ENCODE data around the gene CENPE.
"Not testable (repeated sequence)": the region's sequence is repeated elsewhere in the genome, so short reads cannot be mapped to it uniquely, and the experiment has no call there.

Gene CENPE

DNA sequence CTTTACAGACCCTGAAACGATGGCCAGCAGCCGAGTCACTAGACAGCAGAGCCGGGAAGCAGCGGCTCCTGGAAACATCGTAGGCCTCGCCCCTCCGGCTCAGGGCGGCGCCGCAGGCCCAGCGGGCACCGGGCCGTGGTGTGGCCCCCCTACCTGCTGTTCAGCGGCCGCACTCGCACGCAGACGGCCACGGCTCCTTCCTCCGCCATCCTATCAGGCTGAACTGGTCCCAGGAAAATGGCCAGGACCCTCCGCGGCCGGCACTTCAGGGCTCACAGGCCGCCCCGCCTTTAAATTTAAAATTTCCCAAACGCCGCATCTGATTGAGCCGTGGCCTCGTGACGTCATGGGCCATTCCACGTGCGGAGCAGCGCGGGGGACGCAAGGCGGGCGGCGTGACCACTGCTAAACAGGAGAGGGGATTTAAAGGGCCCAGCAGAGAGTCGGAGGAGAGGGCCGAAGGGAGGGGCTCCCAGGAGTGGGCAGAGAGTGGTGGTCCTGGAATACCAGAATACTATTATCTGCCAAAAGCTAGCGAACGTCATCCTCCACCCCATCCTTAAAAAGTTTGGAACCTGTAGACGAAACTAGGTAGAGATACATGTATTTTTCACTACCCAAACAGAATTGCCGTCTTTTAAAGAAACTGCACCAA lies at the start of gene CENPE:
TSS of gene CENPE (minus strand) at position 233 of the 655 bp plus-strand sequence. CDS start at position 209, 24 bp downstream.
- peak in 53 of 56 donors; percentile 24 to 88 (median 67) for DNase-seq

DNA sequence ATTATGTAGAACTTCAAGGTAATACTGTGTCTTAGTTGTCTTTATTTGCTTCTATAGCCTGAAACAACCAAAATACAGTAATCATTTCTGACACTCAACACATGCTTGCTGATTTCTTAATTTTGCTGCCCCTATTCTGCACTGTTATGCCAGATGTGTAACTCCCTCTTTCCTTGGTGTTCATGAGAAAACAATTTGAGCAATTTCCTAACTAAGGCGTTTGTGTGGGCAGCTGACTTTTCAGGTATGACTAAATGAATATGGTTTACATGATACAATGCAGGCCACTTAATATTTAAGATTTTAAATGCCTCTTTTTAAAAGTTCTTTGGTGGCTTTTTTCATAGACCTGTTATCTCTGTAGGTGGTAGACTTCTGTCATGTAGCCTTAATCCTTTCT lies 46.1 kb upstream of the CENPE start:
- DNase-seq: no peak

DNA sequence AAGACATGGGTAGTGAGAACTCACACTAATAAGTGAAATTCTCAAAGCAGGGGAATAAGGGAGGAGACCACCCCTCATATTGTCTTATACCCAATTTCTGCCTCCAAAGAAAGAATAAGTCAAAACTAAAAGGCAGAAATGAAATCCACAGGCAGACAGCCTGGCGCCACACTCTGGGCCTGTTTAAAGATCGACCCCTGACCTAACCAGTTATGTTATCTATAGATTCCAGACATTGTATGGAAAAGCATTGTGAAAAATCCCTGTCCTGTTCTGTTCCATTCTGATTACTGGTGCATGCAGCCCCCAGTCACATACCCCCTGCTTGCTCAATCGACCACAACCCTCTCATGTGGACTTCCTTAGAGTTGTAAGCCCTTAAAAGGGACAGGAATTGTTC lies 32.8 kb upstream of the CENPE start:
- DNase-seq: not testable (repeated sequence)

DNA sequence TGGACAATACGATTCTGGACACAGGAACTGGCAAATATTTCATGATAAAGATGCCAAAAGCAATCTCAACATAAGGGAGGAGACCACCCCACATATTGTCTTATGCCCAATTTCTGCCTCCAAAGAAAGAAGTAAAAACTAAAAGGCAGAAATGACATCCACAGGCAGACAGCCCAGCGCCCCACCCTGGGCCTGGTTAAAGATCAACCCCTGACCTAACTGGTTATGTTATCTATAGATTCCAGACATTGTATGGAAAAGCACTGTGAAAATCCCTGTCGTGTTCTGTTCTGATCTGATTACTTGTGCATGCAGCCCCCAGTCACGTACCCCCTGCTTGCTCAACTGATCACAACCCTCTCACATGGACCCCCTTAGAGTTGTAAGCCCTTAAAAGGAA lies 25.4 kb upstream of the CENPE start:
- not testable (repeated sequence) for DNase-seq

DNA sequence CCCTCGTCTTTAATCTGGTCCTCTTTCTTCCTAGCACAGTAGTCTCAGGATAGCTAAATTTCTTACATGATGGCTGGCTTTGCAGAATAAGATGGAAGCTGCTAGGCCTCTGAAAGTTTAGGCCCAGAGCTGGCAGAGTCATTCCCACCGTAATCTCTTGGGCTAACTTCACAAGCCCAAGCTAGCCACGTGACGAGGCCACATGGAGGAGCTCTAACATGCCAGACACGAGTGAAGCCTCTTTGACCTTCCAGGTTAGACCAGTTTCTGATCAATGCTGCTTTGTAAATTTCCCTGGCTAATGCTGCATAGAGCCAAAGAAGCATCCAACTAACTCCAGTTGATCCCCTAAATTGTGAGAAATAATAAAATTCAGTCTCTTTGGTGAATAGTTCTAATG lies 9.5 kb upstream of the CENPE start:
- peak in 2 of 56 donors; percentile 0 to 3 for DNase-seq

DNA sequence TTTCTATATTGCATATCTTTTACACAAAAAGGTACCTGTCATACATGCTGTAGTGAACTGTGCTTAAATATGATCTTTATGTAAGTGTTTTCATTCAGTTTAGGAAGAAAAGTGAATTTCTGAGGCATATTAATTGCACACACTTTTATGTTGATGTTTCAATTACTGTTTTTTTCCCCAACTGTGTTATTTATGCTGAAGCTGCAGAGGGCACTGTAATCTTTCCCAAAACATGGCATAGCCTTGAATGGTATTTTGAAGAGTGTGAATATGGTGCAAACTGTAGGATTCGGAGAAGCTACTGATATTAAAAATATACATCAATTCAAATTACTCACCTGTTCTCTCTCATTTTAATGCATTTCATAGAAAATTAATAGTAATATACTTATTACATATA lies 6.0 kb upstream of the CENPE start:
- peak in 2 of 56 donors; percentile 4 for DNase-seq

DNA sequence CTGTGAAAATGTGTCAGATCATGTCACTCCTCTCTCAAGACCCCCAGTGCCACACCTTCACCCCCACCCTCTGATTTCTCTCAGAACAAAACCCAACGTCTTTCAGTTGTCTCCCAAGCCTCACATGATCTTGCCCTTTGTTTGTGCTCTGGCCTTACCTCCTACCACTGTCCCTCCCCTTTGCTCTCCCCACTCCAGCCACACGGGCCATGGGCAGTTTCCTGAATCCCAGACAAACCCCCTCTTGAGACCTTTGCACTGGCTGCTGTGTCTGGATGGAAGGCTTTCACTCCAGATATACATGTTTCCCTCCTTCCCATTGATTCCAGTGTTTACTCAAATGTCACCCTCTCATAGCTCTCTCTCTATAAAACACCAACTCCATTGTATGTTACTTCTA lies 3.6 kb upstream of the CENPE start:
- DNase-seq: no peak

DNA sequence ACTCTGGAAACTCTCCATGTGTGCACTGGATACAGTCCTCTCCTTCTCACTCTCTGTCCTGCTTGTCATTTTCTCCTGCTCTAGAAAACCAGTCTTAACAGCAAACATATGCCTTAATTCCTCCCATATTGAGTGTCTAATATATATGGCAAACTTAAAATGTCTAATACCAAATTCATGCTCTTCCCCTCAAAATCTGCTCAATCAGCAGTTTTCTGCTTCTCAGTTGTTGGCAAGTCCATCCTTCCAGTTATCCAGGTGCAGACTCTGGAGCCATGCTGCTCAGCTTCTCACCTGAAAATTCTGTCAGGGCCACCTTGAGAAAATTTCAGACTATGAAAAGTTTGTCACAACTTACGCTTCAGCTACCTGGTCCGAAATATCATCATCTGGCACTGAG lies 3.1 kb upstream of the CENPE start:
- no peak for DNase-seq

GRCh38 chr4:103199009-103199408 lies 866 bp upstream of the CENPE start:
- no peak for DNase-seq

DNA sequence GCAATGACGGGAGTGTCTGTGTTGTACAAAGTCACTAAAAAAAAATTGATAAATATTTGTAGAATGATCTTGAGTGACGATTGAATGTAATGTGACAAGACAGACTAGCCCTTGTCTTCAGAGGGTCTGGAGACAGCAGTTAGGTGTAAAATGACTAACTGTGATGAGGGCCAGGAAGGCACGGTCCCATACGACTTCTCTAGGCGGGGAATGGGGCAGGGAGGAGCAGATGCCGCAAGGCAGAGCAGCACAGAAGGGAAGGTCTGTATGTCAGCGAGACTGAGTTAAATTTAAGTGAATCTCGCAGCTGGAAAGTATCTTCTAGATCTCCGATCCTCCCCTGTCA lies 405 bp downstream of the CENPE start:
- no peak for DNase-seq

GRCh38 chr4:103193457-103193856 lies 4.7 kb downstream of the CENPE start:
- no peak for DNase-seq

GRCh38 chr4:103171006-103171405 lies 27.1 kb downstream of the CENPE start:
- no peak for DNase-seq

DNA sequence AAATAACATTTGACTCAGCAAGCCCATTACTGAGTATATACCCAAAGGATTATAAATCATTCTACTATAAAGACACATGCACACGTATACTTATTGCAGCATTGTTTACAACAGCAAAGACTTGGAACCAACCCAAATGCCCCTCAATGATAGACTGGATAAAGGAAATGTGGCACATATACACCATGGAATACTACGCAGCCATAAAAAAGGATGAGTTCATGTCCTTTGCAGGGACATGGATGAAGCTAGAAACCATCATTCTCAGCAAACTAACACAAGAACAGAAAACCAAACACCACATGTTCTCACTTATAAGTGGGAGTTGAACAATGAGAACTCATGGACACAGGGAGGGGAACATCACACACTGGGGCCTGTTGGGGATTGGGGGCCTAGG lies 28.4 kb downstream of the CENPE start:
- not testable (repeated sequence) for DNase-seq

- no peak for DNase-seq
These were observed 29.1 kb downstream of the CENPE start for GRCh38 chr4:103168993-103169392.

GRCh38 chr4:103162176-103162575 lies 36.0 kb downstream of the CENPE start:
- DNase-seq: no peak

GRCh38 chr4:103158760-103159159 lies 39.4 kb downstream of the CENPE start:
- DNase-seq: no peak

DNA sequence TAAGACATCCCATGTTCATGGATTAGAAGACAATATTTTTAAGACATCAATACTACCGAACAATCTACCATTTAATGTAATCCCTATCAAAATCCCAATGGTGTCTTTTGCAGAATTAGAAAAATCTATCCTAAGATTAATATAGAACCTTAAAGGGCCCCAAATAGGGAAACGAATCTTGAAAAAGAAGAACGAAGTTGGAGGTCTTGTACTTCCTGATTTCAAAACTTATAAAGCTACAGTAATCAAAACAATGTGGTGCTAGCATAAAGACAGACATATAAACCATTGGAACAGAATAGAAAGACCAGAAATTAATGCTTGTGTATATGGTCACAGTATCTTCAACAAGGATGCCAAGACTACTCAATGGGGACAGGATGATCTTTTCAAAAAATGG lies 42.0 kb downstream of the CENPE start:
- DNase-seq: no peak

DNA sequence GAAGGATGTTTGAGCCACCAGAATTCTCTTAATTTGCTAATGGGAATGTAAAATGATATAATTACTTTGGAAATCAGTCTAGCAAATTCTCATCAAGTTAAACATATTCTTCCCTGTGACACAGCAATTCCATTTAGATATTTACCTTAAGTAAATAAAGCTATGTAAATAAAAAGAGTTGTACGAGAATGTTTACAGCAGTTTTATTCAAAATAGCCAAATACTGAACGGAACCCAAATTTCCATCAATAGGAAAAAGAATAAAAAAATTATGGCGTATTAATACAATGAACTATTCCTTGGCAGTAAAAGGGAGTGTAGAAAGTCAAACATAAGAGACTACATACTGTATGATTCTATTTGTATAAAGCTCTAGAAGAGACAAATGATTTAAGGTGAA lies 45.8 kb downstream of the CENPE start:
- no peak for DNase-seq

GRCh38 chr4:103150677-103151076 lies 47.5 kb downstream of the CENPE start:
- DNase-seq: no peak

- DNase-seq: no peak
These were observed 53.2 kb downstream of the CENPE start for GRCh38 chr4:103144926-103145325.

DNA sequence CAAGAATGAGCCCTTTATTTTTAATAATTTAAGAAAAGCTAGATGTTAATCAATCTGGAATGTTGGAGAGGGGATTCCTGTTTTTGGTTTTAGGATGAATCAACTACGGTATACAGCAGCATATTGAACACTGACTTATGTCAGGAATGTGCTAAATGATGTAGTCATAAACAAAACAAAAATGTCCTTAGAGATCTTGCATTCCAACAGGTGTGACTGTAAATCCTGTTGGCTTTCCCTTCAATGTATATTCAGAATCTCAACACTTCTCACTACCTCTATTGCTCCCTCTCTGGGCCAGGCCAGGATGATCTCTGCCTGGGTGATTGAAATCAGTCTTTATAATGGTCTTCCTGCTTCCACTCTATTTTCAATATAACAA lies 60.7 kb downstream of the CENPE start:
- no peak for DNase-seq

DNA sequence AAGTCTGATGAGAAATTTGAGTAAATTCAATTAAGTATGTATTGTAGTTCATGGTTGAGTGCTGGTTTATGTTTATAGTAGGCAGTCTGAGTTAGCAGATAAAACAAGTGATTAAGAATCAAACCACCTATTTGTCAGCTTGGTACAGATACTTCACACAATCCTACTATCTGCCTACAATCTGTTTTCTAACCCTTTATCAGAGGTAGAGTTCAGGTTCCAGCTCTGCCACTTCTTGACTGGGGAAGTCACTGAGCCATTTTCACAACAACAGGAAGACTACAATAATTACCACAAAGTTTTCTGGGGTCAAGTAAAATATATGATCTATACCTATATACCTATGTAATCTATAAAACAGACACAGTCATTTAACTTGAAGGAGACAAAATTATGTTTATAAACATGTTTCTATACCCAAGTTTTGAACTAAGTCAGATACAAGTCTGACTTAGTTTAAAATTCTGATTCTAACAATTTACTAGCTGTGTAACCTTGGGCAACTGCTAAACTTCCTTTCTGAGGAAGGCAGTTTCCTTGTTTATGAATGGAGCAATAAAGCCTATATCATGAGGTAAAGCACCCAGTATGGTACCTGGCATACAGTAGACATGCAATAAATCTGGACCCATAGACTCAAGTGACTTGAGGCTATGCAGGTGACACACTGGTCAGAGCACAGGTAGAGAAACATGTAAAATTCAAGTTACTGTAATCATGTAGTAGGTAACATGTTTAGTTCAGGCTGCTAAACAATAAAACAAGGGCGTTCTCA lies 61.3 kb downstream of the CENPE start:
- DNase-seq: no peak

- DNase-seq: no peak
These were observed 69.0 kb downstream of the CENPE start for GRCh38 chr4:103129174-103129573.

Data from nucleus accumbens (tissue), 56 donors.